Astrocyte of the spinal cord (primary cell): ENCODE data around the gene CCL11.

Experiments
- DNase-seq: peaks from one replicate; pipeline ENCODE4 v3.0.0; 2011; ENCODE audit warnings: low read depth, low spot score
- H3K4me3 ChIP-seq: 2 replicates; pipeline ENCODE4 v1.5.1; 2011; ENCODE audit warnings: low read depth, mild to moderate bottlenecking, low read length, moderate library complexity
- in situ Hi-C: cut with HindIII; loops from 2 replicates; pipeline ENCODE4 v1.10.0; 2017; ENCODE audit warnings: low sequenced_read_pairs
- TF ChIP-seq, protein P1 (sequence below): IDR thresholded peaks from 2 replicates; pipeline ENCODE4 v1.5.1; 2012; ENCODE audit warnings: low read depth, mild to moderate bottlenecking, low read length, inconsistent platforms

The CCL11 gene

DNA sequence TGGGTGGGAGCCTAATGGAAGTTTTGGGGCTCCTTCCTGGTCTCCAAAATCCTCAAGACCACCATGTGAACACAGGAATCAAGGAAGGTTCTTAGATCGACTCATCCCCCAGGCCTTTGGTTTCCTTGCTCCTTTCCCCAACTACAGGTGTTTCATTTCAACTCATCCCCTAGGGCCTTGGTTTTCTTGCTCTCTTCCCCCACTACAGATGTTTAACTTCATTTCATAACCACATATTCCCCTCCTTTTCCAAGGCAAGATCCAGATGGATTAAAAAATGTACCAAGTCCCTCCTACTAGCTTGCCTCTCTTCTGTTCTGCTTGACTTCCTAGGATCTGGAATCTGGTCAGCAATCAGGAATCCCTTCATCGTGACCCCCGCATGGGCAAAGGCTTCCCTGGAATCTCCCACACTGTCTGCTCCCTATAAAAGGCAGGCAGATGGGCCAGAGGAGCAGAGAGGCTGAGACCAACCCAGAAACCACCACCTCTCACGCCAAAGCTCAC, at the start of gene CCL11:
Gene CCL11, plus strand, starts transcription at position 457 of the 507 bp plus-strand sequence. CDS start 67 bp downstream, outside the sequence.
- DNase-seq: no peak
- no peak within 1 kb of the TSS for H3K4me3 ChIP-seq
- TF ChIP-seq, protein P1, sequence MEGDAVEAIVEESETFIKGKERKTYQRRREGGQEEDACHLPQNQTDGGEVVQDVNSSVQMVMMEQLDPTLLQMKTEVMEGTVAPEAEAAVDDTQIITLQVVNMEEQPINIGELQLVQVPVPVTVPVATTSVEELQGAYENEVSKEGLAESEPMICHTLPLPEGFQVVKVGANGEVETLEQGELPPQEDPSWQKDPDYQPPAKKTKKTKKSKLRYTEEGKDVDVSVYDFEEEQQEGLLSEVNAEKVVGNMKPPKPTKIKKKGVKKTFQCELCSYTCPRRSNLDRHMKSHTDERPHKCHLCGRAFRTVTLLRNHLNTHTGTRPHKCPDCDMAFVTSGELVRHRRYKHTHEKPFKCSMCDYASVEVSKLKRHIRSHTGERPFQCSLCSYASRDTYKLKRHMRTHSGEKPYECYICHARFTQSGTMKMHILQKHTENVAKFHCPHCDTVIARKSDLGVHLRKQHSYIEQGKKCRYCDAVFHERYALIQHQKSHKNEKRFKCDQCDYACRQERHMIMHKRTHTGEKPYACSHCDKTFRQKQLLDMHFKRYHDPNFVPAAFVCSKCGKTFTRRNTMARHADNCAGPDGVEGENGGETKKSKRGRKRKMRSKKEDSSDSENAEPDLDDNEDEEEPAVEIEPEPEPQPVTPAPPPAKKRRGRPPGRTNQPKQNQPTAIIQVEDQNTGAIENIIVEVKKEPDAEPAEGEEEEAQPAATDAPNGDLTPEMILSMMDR: no peak
- in situ Hi-C loops: no loop called here

DNA sequence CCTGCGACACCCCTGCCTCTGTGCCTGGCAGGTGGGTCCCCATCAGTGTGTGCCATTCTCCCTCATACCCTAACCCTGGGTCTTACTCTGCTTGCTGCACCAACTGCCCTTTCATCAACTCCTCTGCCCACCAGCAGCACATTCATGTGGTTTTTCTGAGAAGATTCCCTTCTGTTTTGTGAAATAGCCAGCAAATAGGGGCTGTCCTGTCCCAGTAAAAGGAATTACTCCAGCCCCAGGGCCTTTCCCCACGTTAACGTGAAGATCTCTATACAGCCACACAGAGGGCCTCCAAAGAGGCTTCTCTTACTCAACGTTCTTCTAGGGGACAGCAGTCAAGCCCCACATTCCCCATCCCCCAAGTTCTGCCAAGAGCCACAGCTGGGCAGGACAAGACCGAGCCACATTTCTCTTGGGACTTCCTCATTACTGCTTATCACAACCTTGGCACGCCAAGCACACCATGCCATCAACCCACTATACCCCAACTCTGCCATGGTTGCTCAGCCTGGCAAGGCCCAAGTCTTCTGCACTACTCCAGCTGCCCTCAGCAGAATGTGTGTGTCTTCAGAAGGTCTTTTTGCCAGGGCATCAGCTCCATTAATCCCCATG, 49.2 kb upstream of the CCL11 start:
- TF ChIP-seq, protein P1: no peak
- in situ Hi-C loops: no loop called here
- H3K4me3 ChIP-seq: no peak overlapping the region
- no peak for DNase-seq

DNA sequence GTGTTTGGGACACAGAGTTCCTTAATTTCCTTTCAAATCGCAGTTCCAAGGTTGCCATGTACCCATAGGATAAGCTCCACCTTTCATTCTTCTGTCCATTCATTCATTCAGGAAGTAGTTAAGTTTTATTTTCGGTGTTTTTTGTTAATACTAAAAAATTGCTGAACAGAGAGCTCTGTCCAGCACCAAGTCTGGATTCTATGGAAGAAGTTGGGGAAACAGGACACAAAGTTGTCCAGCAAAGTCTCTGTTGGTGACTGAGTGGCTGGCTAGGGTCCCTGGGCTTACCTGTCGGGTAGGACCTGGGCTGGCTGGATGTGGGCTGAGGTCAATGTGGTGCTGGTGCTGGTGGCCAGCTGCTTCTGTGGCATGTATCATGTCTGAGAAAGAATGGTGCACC, 48.1 kb upstream of the CCL11 start:
- in situ Hi-C loops: no loop called here
- TF ChIP-seq, protein P1: no peak
- no peak overlapping the region for H3K4me3 ChIP-seq
- DNase-seq: no peak

DNA sequence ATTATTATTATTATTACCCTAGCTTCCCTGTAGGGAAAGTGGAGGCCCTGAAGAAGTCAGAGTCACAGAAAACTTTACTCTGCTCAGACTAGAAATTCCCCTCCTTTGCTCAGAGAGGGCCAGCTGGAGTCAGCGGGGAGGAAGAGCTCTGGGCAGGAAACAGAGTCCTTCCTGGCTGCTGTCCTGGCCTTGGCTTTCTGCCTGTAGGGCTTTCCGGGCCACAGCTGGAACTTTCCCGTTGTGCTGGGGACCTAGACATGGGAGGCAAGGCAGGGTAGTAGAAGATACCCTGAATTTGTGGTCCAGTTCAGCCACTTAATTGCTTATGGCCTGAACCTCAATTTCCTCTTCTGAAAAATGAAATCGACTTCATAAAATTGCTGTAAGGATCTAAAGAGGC, 44.5 kb upstream of the CCL11 start:
- in situ Hi-C loops: no loop called here
- TF ChIP-seq, protein P1: no peak
- H3K4me3 ChIP-seq: no peak overlapping the region
- no peak for DNase-seq

DNA sequence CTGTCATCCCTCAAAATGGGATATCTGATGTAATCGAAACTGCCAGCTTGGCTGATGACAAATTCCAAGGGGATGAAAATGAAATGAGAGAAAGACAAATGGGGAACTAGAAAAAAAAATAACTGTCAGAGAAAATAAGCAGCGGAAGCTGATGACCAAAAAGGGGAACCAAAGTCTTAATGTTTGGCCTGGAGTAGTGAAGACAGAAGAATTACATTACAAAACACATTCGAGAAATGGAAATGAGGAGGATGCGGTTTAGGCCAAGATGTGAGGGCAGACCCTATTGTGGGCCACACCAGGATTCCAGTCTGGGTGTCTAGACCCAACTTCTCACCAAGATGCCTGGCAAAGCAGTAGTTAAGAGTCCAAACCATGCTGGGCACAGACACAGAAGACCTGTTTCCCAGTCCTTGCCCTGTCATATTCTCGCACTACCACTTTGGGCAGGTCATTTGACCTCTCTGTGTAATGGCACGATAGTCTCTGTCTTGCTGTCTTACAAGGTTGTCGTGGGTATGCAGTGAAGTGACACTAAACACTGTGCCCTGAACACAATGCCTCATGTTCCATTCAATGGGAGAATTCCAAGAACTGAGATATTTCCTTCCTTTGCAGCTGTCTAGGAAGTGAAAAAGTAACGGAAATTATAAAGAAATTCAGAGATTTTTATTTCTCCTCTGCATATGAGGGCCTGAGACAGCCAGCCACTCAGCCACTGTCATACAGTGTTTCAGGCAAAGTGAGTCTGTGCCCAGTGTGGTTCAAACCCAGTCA, 42.8 kb upstream of the CCL11 start:
- TF ChIP-seq, protein P1: no peak
- DNase-seq: no peak
- no peak overlapping the region for H3K4me3 ChIP-seq
- in situ Hi-C loops: no loop called here

DNA sequence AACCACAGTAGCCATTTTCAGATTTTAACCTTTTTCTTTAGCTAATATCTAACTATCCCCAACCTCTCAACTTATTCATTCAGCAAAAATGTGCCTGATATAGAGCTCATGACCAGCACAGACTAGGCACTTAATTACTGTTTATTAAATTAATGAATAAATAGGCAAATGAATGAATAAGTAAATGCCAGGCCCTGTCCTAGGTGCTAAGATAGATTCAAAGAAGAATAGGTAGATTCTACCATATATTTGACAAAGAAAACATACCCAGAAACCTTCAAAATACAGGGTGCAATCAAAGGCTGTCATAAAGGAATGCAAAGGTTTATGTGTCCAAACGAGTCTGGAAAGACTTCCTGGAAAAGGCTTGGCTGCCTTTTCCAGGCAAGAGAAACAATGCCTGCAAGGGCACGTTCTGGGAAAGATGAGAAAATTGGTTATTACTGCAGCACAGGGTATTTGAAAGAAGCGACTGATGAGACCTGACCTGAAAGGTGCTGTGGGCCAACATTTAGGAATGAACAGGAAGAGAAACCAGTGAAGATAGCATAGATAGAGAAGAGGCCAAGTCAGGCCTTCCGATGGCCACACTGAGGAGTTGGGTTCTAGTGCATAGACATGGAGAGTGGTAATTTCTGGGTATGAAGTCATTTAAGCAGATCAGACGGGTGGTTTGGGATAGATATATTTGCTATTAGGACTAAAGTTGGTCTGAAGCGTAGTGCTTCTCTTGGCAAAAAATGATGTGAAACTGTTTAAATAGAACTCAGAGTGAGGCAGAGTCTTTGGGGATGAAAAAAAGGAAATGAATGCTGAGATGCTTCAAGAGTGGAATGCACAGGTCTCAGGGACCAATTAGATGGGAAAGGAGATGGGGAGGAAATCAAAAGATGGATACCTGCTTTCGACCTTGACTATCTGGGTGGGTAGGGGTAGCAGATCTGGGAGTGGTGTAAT, 41.9 kb upstream of the CCL11 start:
- in situ Hi-C loops: no loop called here
- no peak overlapping the region for H3K4me3 ChIP-seq
- TF ChIP-seq, protein P1: no peak
- no peak for DNase-seq
